Esophagus squamous epithelium (tissue), 5 donors: ENCODE data around the gene CEP135. TPM values are rescaled to one million over a fixed set of nuclear protein-coding genes. Genes with fewer than 3 reads are reported as not detected.

ENCODE experiments used
- DNase-seq: peaks from one replicate; lab custom pipeline; 2025; lab: John Stamatoyannopoulos, UW
- H3K27ac ChIP-seq, 4 donors: fragments of 200-600 bp; sonication (generic); one replicate each; pipeline ENCODE4 v1.5.1; 2016 to 2019; ENCODE audit warnings: mild to moderate bottlenecking in 1 of 4
- H3K27me3 ChIP-seq, 4 donors: fragments of 200-600 bp; sonication (generic); 1 replicate in 3 of 4; 2 replicates in 1 of 4; pipeline versions ENCODE4 v1.5.1 to v1.6.0; 2017 to 2021; ENCODE audit warnings: antibody characterized with exemption in 1 of 4
- H3K36me3 ChIP-seq, 3 donors: fragments of 200-600 bp; sonication (generic); one replicate each; pipeline ENCODE4 v1.5.1; 2016 to 2019
- H3K4me1 ChIP-seq, 3 donors: fragments of 200-600 bp; sonication (generic); one replicate each; pipeline ENCODE4 v1.5.1; 2017 to 2019
- H3K4me3 ChIP-seq, 4 donors: fragments of 200-600 bp; sonication (generic); 1 replicate in 3 of 4; 2 replicates in 1 of 4; pipeline ENCODE4 v1.5.1; 2016 to 2019; ENCODE audit warnings: mild to moderate bottlenecking in 2 of 4, moderate library complexity in 1 of 4
- H3K9me3 ChIP-seq, 3 donors: fragments of 200-600 bp; sonication (generic); one replicate each; pipeline ENCODE4 v1.5.1; 2016 to 2019
- CTCF ChIP-seq, 6 experiments: fragments of 450-650 bp in 4 of 6; fragments of 200-600 bp in 2 of 6; sonication (generic) in 2 of 6; IDR thresholded peaks; one replicate each; pipeline ENCODE4 v1.5.1; 2016 to 2019; ENCODE audit warnings: antibody characterized with exemption in 6 of 6, mild to moderate bottlenecking in 4 of 6, moderate library complexity in 4 of 6
- POLR2A ChIP-seq, 4 donors: fragments of 450-650 bp; IDR thresholded peaks; one replicate each; pipeline ENCODE4 v1.6.1; 2017; ENCODE audit warnings: antibody characterized with exemption in 4 of 4, mild to moderate bottlenecking in 4 of 4, moderate library complexity in 3 of 4
- WGBS, 2 donors: methylation state at CpG; one replicate each; pipeline ENCODE4 v1.1.5; 2018; 5-methylcytosine and 5-hydroxymethylcytosine counted together
- intact Hi-C: fragments of 100-400 bp; cut with DNase I; formaldehyde crosslinking; loops from one replicate; pipeline ENCODE4 v1.15.0; 2022
- total RNA-seq, 4 donors: library from RNA; depleted of rRNA; stranded (reverse); fragments of >200 nt; gene quantifications; one replicate each; pipeline ENCODE4 v1.1.0, GENCODE V29; 2016
- donor health status: DM: yes; HTN: yes; CAD: no.

The CEP135 gene
- total RNA-seq, 4 donors from 2014 or later = 2.3 to 8.4 (median 5.2) TPM

DNA sequence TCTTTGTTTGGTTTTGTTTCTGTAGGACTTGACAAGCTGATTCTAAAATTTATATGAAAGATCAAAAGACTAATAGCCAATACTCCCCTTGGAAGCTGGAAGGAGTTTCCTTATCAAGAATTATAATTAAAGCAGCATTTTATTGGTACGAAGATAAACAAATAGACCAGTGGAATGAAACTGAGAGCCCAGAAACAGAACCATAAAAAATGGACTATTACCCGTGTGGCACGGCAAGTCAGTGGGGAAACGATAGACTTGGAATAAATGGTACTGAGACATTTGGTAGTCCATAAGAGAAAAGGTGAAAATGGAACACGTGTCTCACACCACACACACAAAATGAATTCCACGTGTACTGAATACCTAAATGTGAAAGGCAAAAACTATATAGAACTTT lies 42.4 kb upstream of the CEP135 start:
- WGBS, 2 donors = 75 to 77% methylated on average over 6 of the region's 6 CpGs
- intact Hi-C loops = no loop called here
- H3K36me3 ChIP-seq = peaks cover 4 to 47% (median 4%) of the 10 kb centered on the region in 3 donors
- no peaks in the 10 kb centered on the region for H3K4me1 ChIP-seq
- no peak overlapping the region for H3K4me3 ChIP-seq
- TF ChIP-seq CTCF (IDR thresholded peaks at IDR 0.05) (no peak), POLR2A (IDR thresholded peaks at IDR 0.05) (no peak)
- no peaks in the 10 kb centered on the region for H3K9me3 ChIP-seq
- no peak overlapping the region for H3K27ac ChIP-seq
- no peak for DNase-seq
- H3K27me3 ChIP-seq = no peaks in the 10 kb centered on the region

DNA sequence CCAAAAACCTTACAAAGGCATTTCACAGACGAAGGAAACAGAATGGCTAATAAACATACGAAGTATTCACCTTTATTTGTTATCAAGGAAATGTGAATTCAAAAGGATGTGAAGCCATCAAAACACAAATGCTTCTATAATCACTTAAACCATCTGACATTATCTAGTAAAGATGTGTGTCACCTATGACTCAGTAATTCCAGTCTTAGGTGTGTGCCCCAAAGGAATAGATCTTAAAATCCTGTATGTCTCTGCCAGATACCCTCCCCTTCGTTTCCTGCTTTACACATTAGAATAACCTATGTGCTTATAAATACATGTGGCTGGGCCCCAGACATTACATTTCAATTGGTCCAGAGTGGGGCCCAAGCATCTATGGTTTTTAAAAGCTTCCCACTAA lies 41.8 kb upstream of the CEP135 start:
- 27 to 44% methylated on average over 3 of the region's 3 CpGs for WGBS, 2 donors
- DNase-seq = no peak
- H3K4me3 ChIP-seq = no peak overlapping the region
- no peak overlapping the region for H3K27ac ChIP-seq
- no peaks in the 10 kb centered on the region for H3K9me3 ChIP-seq
- no peaks in the 10 kb centered on the region for H3K27me3 ChIP-seq
- peaks cover 0 to 1% (median under 1%) of the 10 kb centered on the region in 3 donors for H3K4me1 ChIP-seq
- peaks cover 4 to 40% (median 4%) of the 10 kb centered on the region in 3 donors for H3K36me3 ChIP-seq
- TF ChIP-seq CTCF (IDR thresholded peaks at IDR 0.05) (no peak), POLR2A (IDR thresholded peaks at IDR 0.05) (no peak)
- intact Hi-C loops = no loop called here

DNA sequence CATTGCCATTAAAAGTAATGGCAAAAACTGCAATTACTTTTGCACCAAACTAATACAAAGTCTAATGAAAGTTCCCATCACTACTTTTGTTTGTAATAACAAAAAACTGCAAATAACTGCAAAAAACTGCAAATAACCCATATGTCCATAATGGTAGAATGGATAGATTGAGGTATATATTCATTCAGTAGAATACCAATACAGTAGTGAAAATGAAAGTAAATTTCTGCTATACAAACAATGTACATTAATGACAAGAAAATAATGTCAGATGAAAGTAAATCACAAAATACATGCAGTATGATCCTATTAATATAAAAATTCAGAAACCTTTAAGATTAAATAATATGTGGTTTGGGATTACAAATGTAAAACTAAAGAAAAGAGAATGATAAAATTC lies 41.3 kb upstream of the CEP135 start:
- intact Hi-C loops = no loop called here
- Histone ChIP-seq H3K4me3 (no peak overlapping the region), H3K27ac (no peak overlapping the region), H3K27me3 (no peaks in the 10 kb centered on the region), H3K9me3 (no peaks in the 10 kb centered on the region), H3K36me3 (peaks cover 4 to 36% (median 4%) of the 10 kb centered on the region in 3 donors), H3K4me1 (peaks cover 0 to 4% (median 4%) of the 10 kb centered on the region in 3 donors)
- no peak for TF ChIP-seq POLR2A (IDR thresholded peaks at IDR 0.05)
- TF ChIP-seq CTCF (IDR thresholded peaks at IDR 0.05) = no peak
- DNase-seq = no peak

GRCh38 chr4:55910140-55910539 lies 38.6 kb upstream of the CEP135 start:
- 91 to 94% methylated on average over 1 of the region's 1 CpG for WGBS, 2 donors

GRCh38 chr4:55912249-55912648 lies 36.5 kb upstream of the CEP135 start:
- Histone ChIP-seq H3K4me3 (no peak overlapping the region), H3K36me3 (no peaks in the 10 kb centered on the region), H3K27ac (no peak overlapping the region), H3K9me3 (no peaks in the 10 kb centered on the region), H3K27me3 (no peaks in the 10 kb centered on the region), H3K4me1 (peaks cover 0 to 4% (median 4%) of the 10 kb centered on the region in 3 donors)
- no peak for DNase-seq
- intact Hi-C loops = no loop called here
- WGBS, 2 donors = 59 to 88% methylated on average over 6 of the region's 6 CpGs
- TF ChIP-seq POLR2A (IDR thresholded peaks at IDR 0.05) = no peak
- no peak for TF ChIP-seq CTCF (IDR thresholded peaks at IDR 0.05)

More at GRCh38 chr4:55910140-55910539, 38.6 kb upstream of the CEP135 start:
- peaks cover 0 to 9% (median 4%) of the 10 kb centered on the region in 3 donors for H3K36me3 ChIP-seq
- TF ChIP-seq POLR2A (IDR thresholded peaks at IDR 0.05) (no peak), CTCF (IDR thresholded peaks at IDR 0.05) (no peak)
- no peak for DNase-seq
- peaks cover 0 to 4% (median 4%) of the 10 kb centered on the region in 3 donors for H3K4me1 ChIP-seq
- no peak overlapping the region for H3K27ac ChIP-seq
- no peaks in the 10 kb centered on the region for H3K27me3 ChIP-seq
- no peaks in the 10 kb centered on the region for H3K9me3 ChIP-seq
- H3K4me3 ChIP-seq = no peak overlapping the region
- intact Hi-C loops = no loop called here
